Breast epithelium (tissue), 4 donors: ENCODE measurements around the gene MSI1. TPM values are rescaled to one million over a fixed set of nuclear protein-coding genes. Genes with fewer than 3 reads are reported as not detected.

Source experiments
- DNase-seq, 2 donors: peaks; one replicate each; pipeline ENCODE4 v3.0.0-alpha.2; 2019; ENCODE audit warnings: low spot score in 2 of 2
- H3K27ac ChIP-seq, 2 donors: fragments of 200-600 bp; sonication (generic) in 1 of 2; one replicate each; pipeline ENCODE4 v1.5.1; 2016 to 2019; ENCODE audit warnings: mild to moderate bottlenecking in 1 of 2
- H3K27me3 ChIP-seq, 2 donors: fragments of 200-600 bp; sonication (generic) in 1 of 2; one replicate each; pipeline versions ENCODE4 v1.5.1 to v1.6.0; 2017 to 2019; ENCODE audit warnings: control low read depth in 1 of 2, mild to moderate bottlenecking in 1 of 2
- H3K36me3 ChIP-seq: fragments of 200-600 bp; one replicate; pipeline ENCODE4 v1.5.1; 2019
- H3K4me1 ChIP-seq, 2 donors: fragments of 200-600 bp; sonication (generic); one replicate each; pipeline ENCODE4 v1.5.1; 2016 to 2019; ENCODE audit warnings: control low read depth in 1 of 2
- H3K4me3 ChIP-seq, 3 donors: fragments of 200-600 bp; sonication (generic); 1 replicate in 2 of 3; 2 replicates in 1 of 3; pipeline ENCODE4 v1.5.1; 2016 to 2019; ENCODE audit warnings: mild to moderate bottlenecking in 3 of 3, moderate library complexity in 2 of 3
- H3K9me3 ChIP-seq, 2 donors: fragments of 200-600 bp; sonication (generic) in 1 of 2; one replicate each; pipeline ENCODE4 v1.5.1; 2016 to 2019; ENCODE audit warnings: control low read depth in 1 of 2
- CTCF ChIP-seq, 3 donors: fragments of 450-650 bp; IDR thresholded peaks; one replicate each; pipeline ENCODE4 v1.5.1; 2016 to 2017; ENCODE audit warnings: antibody characterized with exemption in 3 of 3, mild to moderate bottlenecking in 3 of 3, moderate library complexity in 3 of 3
- POLR2A ChIP-seq: fragments of 450-650 bp; IDR thresholded peaks from one replicate; pipeline ENCODE4 v1.6.1; 2016; ENCODE audit warnings: antibody characterized with exemption, mild to moderate bottlenecking, moderate library complexity
- POLR2AphosphoS5 ChIP-seq, 3 donors: sonication (generic); formaldehyde crosslinking; IDR thresholded peaks; one replicate each; pipeline ENCODE4 v1.6.1; 2017; ENCODE audit warnings: antibody characterized with exemption in 3 of 3
- intact Hi-C: fragments of 100-400 bp; cut with DNase I; formaldehyde crosslinking; loops from one replicate; pipeline ENCODE4 v1.15.1; 2023; ENCODE audit warnings: low total_unique reads
- total RNA-seq, 3 donors: library from RNA; depleted of rRNA; stranded (reverse); fragments of >200 nt; gene quantifications; one replicate each; pipeline ENCODE4 v1.1.0, GENCODE V29; 2016

Gene MSI1
- total RNA-seq, 3 donors from 2014 or later = 0.59 to 2.0 TPM; not detected in 1

GRCh38 chr12:120388691-120389481 is 19.9 kb upstream of the MSI1 start:
- Histone ChIP-seq H3K4me1 (peaks cover 4% of the 10 kb centered on the region in 2 donors), H3K9me3 (no peaks in the 10 kb centered on the region), H3K4me3 (peak overlapping the region in 2 of 3 donors; percentile 24 to 51), H3K27ac (no peak overlapping the region), H3K36me3 (no peaks in the 10 kb centered on the region), H3K27me3 (no peaks in the 10 kb centered on the region)
- DNase-seq = no peak
- TF ChIP-seq CTCF (IDR thresholded peaks at IDR 0.05) (no peak), POLR2AphosphoS5 (IDR thresholded peaks at IDR 0.05) (no peak), POLR2A (no peak)
- intact Hi-C loops = no loop called here

- Histone ChIP-seq H3K27me3 (no peaks in the 10 kb centered on the region), H3K27ac (no peak overlapping the region), H3K4me3 (no peak overlapping the region), H3K9me3 (no peaks in the 10 kb centered on the region), H3K4me1 (no peaks in the 10 kb centered on the region), H3K36me3 (no peaks in the 10 kb centered on the region)
- TF ChIP-seq POLR2AphosphoS5 (IDR thresholded peaks at IDR 0.05) = no peak
- no peak for TF ChIP-seq CTCF (IDR thresholded peaks at IDR 0.05)
- no peak for TF ChIP-seq POLR2A
- intact Hi-C loops = no loop called here
- DNase-seq = no peak
Observed at GRCh38 chr12:120381752-120382419, 12.9 kb upstream of the MSI1 start.

- DNase-seq = no peak
- Histone ChIP-seq H3K36me3 (no peaks in the 10 kb centered on the region), H3K27me3 (no peaks in the 10 kb centered on the region), H3K4me3 (no peak overlapping the region), H3K4me1 (no peaks in the 10 kb centered on the region), H3K9me3 (no peaks in the 10 kb centered on the region), H3K27ac (no peak overlapping the region)
- TF ChIP-seq POLR2A (no peak), POLR2AphosphoS5 (IDR thresholded peaks at IDR 0.05) (no peak), CTCF (IDR thresholded peaks at IDR 0.05) (no peak)
- intact Hi-C loops = no loop called here
Observed at GRCh38 chr12:120378036-120378435, 9.1 kb upstream of the MSI1 start.

- Histone ChIP-seq H3K36me3 (no peaks in the 10 kb centered on the region), H3K4me1 (no peaks in the 10 kb centered on the region), H3K4me3 (no peak overlapping the region), H3K27ac (no peak overlapping the region), H3K27me3 (no peaks in the 10 kb centered on the region), H3K9me3 (no peaks in the 10 kb centered on the region)
- intact Hi-C loops = no loop called here
- DNase-seq = no peak
- no peak for TF ChIP-seq CTCF (IDR thresholded peaks at IDR 0.05)
Observed at GRCh38 chr12:120377611-120378010, 8.6 kb upstream of the MSI1 start.

GRCh38 chr12:120376934-120377572 is 8.1 kb upstream of the MSI1 start:
- DNase-seq = no peak
- Histone ChIP-seq H3K36me3 (no peaks in the 10 kb centered on the region), H3K9me3 (no peaks in the 10 kb centered on the region), H3K4me3 (no peak overlapping the region), H3K4me1 (no peaks in the 10 kb centered on the region), H3K27ac (no peak overlapping the region), H3K27me3 (no peaks in the 10 kb centered on the region)
- TF ChIP-seq POLR2A (no peak), POLR2AphosphoS5 (IDR thresholded peaks at IDR 0.05) (no peak), CTCF (IDR thresholded peaks at IDR 0.05) (no peak)
- intact Hi-C loops = no loop called here
